Sigmoid colon (tissue), 7 donors: ENCODE measurements around the gene AGBL5. TPM values are rescaled to one million over a fixed set of nuclear protein-coding genes. Genes with fewer than 3 reads are reported as not detected.

Experiments
- DNase-seq: peaks from one replicate; pipeline ENCODE4 v3.0.0-alpha.2; 2019
- H3K27ac ChIP-seq, 4 donors: fragments of 200-600 bp; sonication (generic); one replicate each; pipeline ENCODE4 v1.5.1; 2016 to 2019; ENCODE audit warnings: mild to moderate bottlenecking in 1 of 4
- H3K27me3 ChIP-seq, 3 donors: fragments of 200-600 bp; sonication (generic); one replicate each; pipeline ENCODE4 v1.5.1; 2019; ENCODE audit warnings: mild to moderate bottlenecking in 1 of 3
- H3K36me3 ChIP-seq, 4 donors: fragments of 200-600 bp; sonication (generic); one replicate each; pipeline ENCODE4 v1.5.1; 2016 to 2019
- H3K4me1 ChIP-seq, 4 donors: fragments of 200-600 bp; sonication (generic); one replicate each; pipeline ENCODE4 v1.5.1; 2017 to 2019
- H3K4me3 ChIP-seq, 4 donors: fragments of 200-600 bp; sonication (generic); one replicate each; pipeline ENCODE4 v1.5.1; 2017 to 2019; ENCODE audit warnings: mild to moderate bottlenecking in 2 of 4, moderate library complexity in 1 of 4
- H3K9me3 ChIP-seq, 4 donors: fragments of 200-600 bp in 3 of 4; sonication (generic) in 3 of 4; one replicate each; pipeline versions ENCODE4 v1.5.1 to v1.6.1; 2013 to 2019
- CTCF ChIP-seq, 4 experiments: fragments of 450-650 bp in 3 of 4; fragments of 200-600 bp in 1 of 4; IDR thresholded peaks; one replicate each; pipeline ENCODE4 v1.5.1; 2016 to 2019; ENCODE audit warnings: antibody characterized with exemption in 4 of 4, mild to moderate bottlenecking in 3 of 4, moderate library complexity in 2 of 4
- EP300 ChIP-seq, 4 donors: sonication (generic); formaldehyde crosslinking; IDR thresholded peaks; one replicate each; pipeline ENCODE4 v1.6.1; 2017; ENCODE audit warnings: antibody characterized with exemption in 4 of 4
- POLR2A ChIP-seq, 2 donors: fragments of 450-650 bp; IDR thresholded peaks; one replicate each; pipeline ENCODE4 v1.6.1; 2016; ENCODE audit warnings: antibody characterized with exemption in 2 of 2, mild to moderate bottlenecking in 2 of 2, moderate library complexity in 2 of 2
- POLR2AphosphoS5 ChIP-seq, 4 donors: sonication (generic); formaldehyde crosslinking; IDR thresholded peaks; one replicate each; pipeline ENCODE4 v1.6.1; 2017; ENCODE audit warnings: antibody characterized with exemption in 4 of 4
- WGBS, 2 donors: extraction: QIAGEN DNeasy Blood & Tissue Kit; methylation state at CpG; one replicate each; pipeline ENCODE4 v1.1.7; 2013; 5-methylcytosine and 5-hydroxymethylcytosine counted together
- intact Hi-C: fragments of 100-400 bp; cut with DNase I; formaldehyde crosslinking; loops from one replicate; pipeline ENCODE4 v1.15.1; 2023
- polyA plus RNA-seq, 3 donors: library from polyadenylated mRNA; stranded (reverse); fragments of 200-250 nt; gene quantifications; one replicate each; pipeline ENCODE4 v1.2.3, GENCODE V29; 2013
- total RNA-seq, 4 donors: library from RNA; depleted of rRNA; stranded (reverse); fragments of >200 nt; gene quantifications; one replicate each; pipeline ENCODE4 v1.1.0, GENCODE V29; 2016
- donor health status: healthy with polysubstance abuse.
- donor health status: Bipolar disorder and iron deficiency.
- donor health status: healthy.

The AGBL5 gene
- total and polyA plus RNA-seq, 7 donors, result 12.4 to 23.3 (median 16.8) TPM

GRCh38 chr2:27033253-27033852 is 18.1 kb upstream of the AGBL5 start:
- Histone ChIP-seq H3K27ac (peak overlapping the region; percentile 81 to 89 (median 84)), H3K9me3 (no peaks in the 10 kb centered on the region), H3K27me3 (no peaks in the 10 kb centered on the region), H3K4me3 (peak overlapping the region; percentile 79 to 97 (median 84)), H3K4me1 (peaks cover 0 to 30% (median 23%) of the 10 kb centered on the region in 4 donors), H3K36me3 (peaks cover 30 to 38% (median 33%) of the 10 kb centered on the region in 4 donors)
- WGBS, 2 donors, result 6 to 15% methylated on average over 11 of the region's 11 CpGs
- DNase-seq, result no peak
- intact Hi-C loops, result loop anchor here (5.0 to 10.0 kb wide), 3 partner anchors 54 to 249 kb away; partner anchors contain the start of genes ATRAID, CENPA, KHK and SLC5A6
- TF ChIP-seq EP300 (IDR thresholded peaks at IDR 0.05), result no peak
- peak in 1 of 4 experiments; percentile 16 for TF ChIP-seq CTCF (IDR thresholded peaks at IDR 0.05)
- TF ChIP-seq POLR2A (IDR thresholded peaks at IDR 0.05), result no peak
- TF ChIP-seq POLR2AphosphoS5 (IDR thresholded peaks at IDR 0.05), result no peak

GRCh38 chr2:27038012-27038411 is 13.5 kb upstream of the AGBL5 start:
- no peaks in the 10 kb centered on the region for H3K9me3 ChIP-seq
- H3K4me3 ChIP-seq, result no peak overlapping the region
- TF ChIP-seq POLR2AphosphoS5 (IDR thresholded peaks at IDR 0.05) (no peak), POLR2A (IDR thresholded peaks at IDR 0.05) (no peak), EP300 (IDR thresholded peaks at IDR 0.05) (no peak), CTCF (IDR thresholded peaks at IDR 0.05) (no peak)
- H3K36me3 ChIP-seq, result peaks cover 43 to 67% (median 59%) of the 10 kb centered on the region in 4 donors
- no peaks in the 10 kb centered on the region for H3K27me3 ChIP-seq
- intact Hi-C loops, result loop anchor here (10.0 kb wide), 1 partner anchor 253 kb away; the partner anchor contains the start of gene CENPA
- H3K27ac ChIP-seq, result no peak overlapping the region
- H3K4me1 ChIP-seq, result peaks cover 0 to 44% (median 30%) of the 10 kb centered on the region in 4 donors
- WGBS, 2 donors, result 95% methylated on average over 6 of the region's 6 CpGs
- DNase-seq, result no peak

- peaks cover 43 to 67% (median 59%) of the 10 kb centered on the region in 4 donors for H3K36me3 ChIP-seq
- no peak overlapping the region for H3K4me3 ChIP-seq
- no peaks in the 10 kb centered on the region for H3K9me3 ChIP-seq
- no peak for DNase-seq
- H3K27ac ChIP-seq, result no peak overlapping the region
- H3K27me3 ChIP-seq, result no peaks in the 10 kb centered on the region
- H3K4me1 ChIP-seq, result peaks cover 0 to 37% (median 26%) of the 10 kb centered on the region in 4 donors
- 86 to 94% methylated on average over 17 of the region's 17 CpGs for WGBS, 2 donors
- TF ChIP-seq CTCF (IDR thresholded peaks at IDR 0.05) (no peak), POLR2A (IDR thresholded peaks at IDR 0.05) (no peak), EP300 (IDR thresholded peaks at IDR 0.05) (no peak), POLR2AphosphoS5 (IDR thresholded peaks at IDR 0.05) (no peak)
- intact Hi-C loops, result loop anchor here (10.0 kb wide), 1 partner anchor 254 kb away; the partner anchor contains the start of gene CENPA
Observed at GRCh38 chr2:27038631-27039339, 12.7 kb upstream of the AGBL5 start.

GRCh38 chr2:27039426-27039825 is 12.0 kb upstream of the AGBL5 start:
- Histone ChIP-seq H3K36me3 (peaks cover 43 to 67% (median 59%) of the 10 kb centered on the region in 4 donors), H3K27ac (no peak overlapping the region), H3K9me3 (no peaks in the 10 kb centered on the region), H3K27me3 (no peaks in the 10 kb centered on the region), H3K4me3 (no peak overlapping the region), H3K4me1 (peaks cover 0 to 31% (median 19%) of the 10 kb centered on the region in 4 donors)
- TF ChIP-seq POLR2A (IDR thresholded peaks at IDR 0.05) (no peak), CTCF (IDR thresholded peaks at IDR 0.05) (no peak), POLR2AphosphoS5 (IDR thresholded peaks at IDR 0.05) (no peak), EP300 (IDR thresholded peaks at IDR 0.05) (no peak)
- no peak for DNase-seq
- 95 to 96% methylated on average over 6 of the region's 6 CpGs for WGBS, 2 donors
- intact Hi-C loops, result loop anchor here (10.0 kb wide), 1 partner anchor 255 kb away; the partner anchor contains the start of gene CENPA
